HepG2 (cell line): ENCODE results near the gene PRKCD. TPM values are rescaled to one million over a fixed set of nuclear protein-coding genes. Genes with fewer than 3 reads are reported as not detected.

Experiments used
- AHR ChIP-seq: IDR thresholded peaks from 2 replicates; pipeline ENCODE4 v1.6.1; 2018; ENCODE audit warnings: missing genetic modification reagents, missing compliant biosample characterization
- ATF7 ChIP-seq, 2 experiments: fragments of 450-650 bp in 1 of 2; sonication (generic) in 1 of 2; formaldehyde crosslinking in 1 of 2; IDR thresholded peaks; 2 replicates each; pipeline versions ENCODE4 v1.4.0 to v1.6.1; 2016 to 2020; ENCODE audit warnings: antibody characterized with exemption in 1 of 2, mild to moderate bottlenecking in 1 of 2, missing genetic modification reagents in 1 of 2
- HDAC6 ChIP-seq: fragments of 200-600 bp; sonication (generic); IDR thresholded peaks from 2 replicates; pipeline ENCODE4 v1.7.0; 2017; ENCODE audit warnings: mild to moderate bottlenecking, antibody characterized with exemption, low read length, low read depth
- HIVEP1 ChIP-seq: sonication (generic); formaldehyde crosslinking; IDR thresholded peaks from 2 replicates; pipeline ENCODE4 v1.4.0; 2020; ENCODE audit warnings: mild to moderate bottlenecking, missing genetic modification reagents
- HMG20A ChIP-seq: IDR thresholded peaks from 2 replicates; pipeline ENCODE4 v1.6.1; 2016; ENCODE audit warnings: borderline replicate concordance
- JARID2 ChIP-seq: sonication (generic); formaldehyde crosslinking; IDR thresholded peaks from 2 replicates; pipeline ENCODE4 v1.8.1; 2023; ENCODE audit warnings: missing genetic modification reagents, inconsistent platforms; ENCODE audit not compliant: insufficient replicate concordance
- KLF11 ChIP-seq: IDR thresholded peaks from 2 replicates; pipeline ENCODE4 v1.6.1; 2016; ENCODE audit warnings: missing compliant biosample characterization
- MIER2 ChIP-seq: IDR thresholded peaks from 2 replicates; pipeline ENCODE4 v1.6.1; 2016; ENCODE audit warnings: missing biosample characterization, missing genetic modification reagents
- NCOR1 ChIP-seq: fragments of 200-600 bp; sonication (generic); IDR thresholded peaks from 2 replicates; pipeline ENCODE4 v1.7.0; 2017; ENCODE audit warnings: antibody characterized with exemption, low read length, borderline replicate concordance
- NFYB ChIP-seq: sonication (generic); formaldehyde crosslinking; IDR thresholded peaks from 2 replicates; pipeline ENCODE4 v1.4.0; 2020; ENCODE audit warnings: missing genetic modification reagents
- PPARG ChIP-seq: conservative IDR thresholded peaks from 2 replicates; pipeline ENCODE4 v1.6.1; 2016; ENCODE audit warnings: missing biosample characterization, missing genetic modification reagents
- SIX4 ChIP-seq: sonication (generic); formaldehyde crosslinking; IDR thresholded peaks from 2 replicates; pipeline ENCODE4 v1.4.0; 2020; ENCODE audit warnings: missing genetic modification reagents
- SOX6 ChIP-seq, 2 experiments: fragments of 450-650 bp in 1 of 2; sonication (generic) in 1 of 2; formaldehyde crosslinking in 1 of 2; IDR thresholded peaks; 2 replicates each; pipeline versions ENCODE4 v1.4.0 to v1.6.1; 2017 to 2020; ENCODE audit warnings: antibody characterized with exemption in 1 of 2, mild to moderate bottlenecking in 1 of 2, missing genetic modification reagents in 1 of 2
- SP1 ChIP-seq, 2 experiments: fragments of 450-650 bp in 1 of 2; sonication (generic) in 1 of 2; formaldehyde crosslinking in 1 of 2; IDR thresholded peaks; 2 replicates each; pipeline versions ENCODE4 v1.4.0 to v1.6.1; 2016 to 2020; ENCODE audit warnings: missing genetic modification reagents in 1 of 2
- TEAD3 ChIP-seq: optimal IDR thresholded peaks from 2 replicates; pipeline ENCODE3; 2016; ENCODE audit warnings: borderline replicate concordance
- YEATS2 ChIP-seq: sonication (generic); formaldehyde crosslinking; IDR thresholded peaks from 2 replicates; pipeline ENCODE4 v1.4.0; 2020; ENCODE audit warnings: missing genetic modification reagents, borderline replicate concordance
- ZNF256 ChIP-seq: sonication (generic); formaldehyde crosslinking; conservative IDR thresholded peaks from 2 replicates; pipeline ENCODE4 v1.4.0; 2020; ENCODE audit warnings: missing genetic modification reagents
- ZNF263 ChIP-seq: sonication (generic); formaldehyde crosslinking; IDR thresholded peaks from 2 replicates; pipeline ENCODE4 v1.4.0; 2020; ENCODE audit warnings: missing genetic modification reagents
- ZNF432 ChIP-seq: sonication (generic); formaldehyde crosslinking; IDR thresholded peaks from 2 replicates; pipeline ENCODE4 v1.5.0; 2020; ENCODE audit warnings: missing genetic modification reagents, mild to moderate bottlenecking, borderline replicate concordance
- ZNF547 ChIP-seq: sonication (generic); formaldehyde crosslinking; IDR thresholded peaks from 2 replicates; pipeline ENCODE4 v1.5.1; 2020; ENCODE audit warnings: mild to moderate bottlenecking, missing genetic modification reagents
- ZNF567 ChIP-seq: sonication (generic); formaldehyde crosslinking; IDR thresholded peaks from 2 replicates; pipeline ENCODE4 v1.8.1; 2023; ENCODE audit warnings: mild to moderate bottlenecking, missing genetic modification reagents, borderline replicate concordance
- ZSCAN22 ChIP-seq: sonication (generic); formaldehyde crosslinking; IDR thresholded peaks from 2 replicates; pipeline ENCODE4 v1.4.0; 2020; ENCODE audit warnings: mild to moderate bottlenecking, missing genetic modification reagents
- polyA plus RNA-seq, 8 experiments: library from polyadenylated mRNA; depleted of rRNA in 3 of 8; stranded (reverse) in 7 of 8; unstranded in 1 of 8; fragments of >200 nt; fragmentation: Illumina TruSeq in 4 of 8; extraction: Trizol in 4 of 8; gene quantifications; 2 replicates each; pipeline versions ENCODE4 v1.2.1 to v1.2.3, GENCODE V29; 2011 to 2016; ENCODE audit warnings: low read depth in 4 of 8, missing spikeins in 1 of 8, mixed read lengths in 1 of 8; ENCODE audit not compliant: insufficient read depth in 1 of 8
- total RNA-seq, 5 experiments: library from RNA; depleted of rRNA; stranded (reverse); fragments of >200 nt; fragmentation: Illumina TruSeq; extraction: Trizol; gene quantifications; 2 replicates each; pipeline ENCODE4 v1.2.3, GENCODE V29; 2016; ENCODE audit warnings: low read depth in 1 of 5
- TF ChIP-seq, protein P1 (sequence below): sonication (generic); formaldehyde crosslinking; IDR thresholded peaks from 2 replicates; pipeline ENCODE4 v1.4.0; 2020; ENCODE audit warnings: mild to moderate bottlenecking, missing genetic modification reagents
- TF ChIP-seq, protein P2 (sequence below): IDR thresholded peaks from 2 replicates; pipeline ENCODE4 v1.6.1; 2018; ENCODE audit warnings: missing genetic modification reagents
- TF ChIP-seq, protein P3 (sequence below): sonication (generic); formaldehyde crosslinking; IDR thresholded peaks from 2 replicates; pipeline ENCODE4 v1.4.0; 2020; ENCODE audit warnings: missing genetic modification reagents
- TF ChIP-seq, protein P4 (sequence below): sonication (generic); formaldehyde crosslinking; IDR thresholded peaks from 2 replicates; pipeline ENCODE4 v1.4.0; 2020; ENCODE audit warnings: mild to moderate bottlenecking, missing genetic modification reagents

PRKCD gene
- total and polyA plus RNA-seq, 2 of the 13 experiments (the other 11 are each of a cell fraction or from before 2014, with no cell fraction given), result 1.6 to 40.7 TPM

DNA sequence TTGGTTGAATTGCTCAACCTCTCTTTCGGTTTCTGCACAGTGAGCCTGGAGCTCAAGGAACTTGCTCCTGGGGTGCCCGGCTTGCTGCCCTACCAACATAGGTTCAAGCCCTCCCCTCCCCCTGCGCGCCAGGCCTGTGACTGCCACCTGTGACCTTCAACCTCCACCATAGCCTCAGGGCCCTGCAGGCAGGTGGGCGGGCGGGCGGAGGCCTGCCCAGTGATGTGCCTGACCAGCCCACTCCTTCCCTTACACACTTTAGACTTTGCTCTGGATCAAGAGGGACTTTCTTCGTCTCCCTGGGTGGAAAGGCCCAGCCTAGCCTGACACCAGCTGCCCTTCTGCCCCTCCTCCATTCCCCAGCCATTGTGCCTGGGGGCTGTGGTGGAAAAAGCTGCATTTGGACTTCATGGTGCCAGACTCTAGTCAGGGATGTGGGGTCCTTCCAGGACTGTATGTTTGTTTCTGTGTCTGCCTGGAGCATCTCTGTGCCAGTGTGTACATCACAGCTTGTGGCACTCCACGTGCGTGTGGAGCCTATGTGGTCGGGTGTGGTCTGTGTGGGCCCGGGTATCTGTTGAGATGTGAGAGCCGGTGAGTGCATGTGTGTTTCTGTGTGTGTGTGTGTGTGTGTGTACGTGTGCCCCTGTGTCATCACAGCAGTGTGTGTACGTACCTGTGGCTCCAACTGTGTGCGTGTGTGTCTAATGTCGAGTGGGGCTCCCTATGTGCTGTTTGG is 9.5 kb downstream of the PRKCD start (continued):
- TF ChIP-seq ZSCAN22 (no peak), YEATS2 (CRISPR knock-in tag) (no peak), HDAC6 (no peak), ATF7 (IDR thresholded peaks at IDR 0.05) (no peak), ATF7 (CRISPR knock-in tag; IDR thresholded peaks at IDR 0.05) (0 out of 2 replicates have a peak, but pooled peaks have one; percentile 18), MIER2 (CRISPR knock-in tag) (no peak; the same call in 1 of the 2 replicates), ZNF567 (no peak), SIX4 (CRISPR knock-in tag) (peak; percentile 34; the same call in 1 of the 2 replicates), PPARG (CRISPR knock-in tag) (peak; percentile 62; the same call in 1 of the 2 replicates), NCOR1 (peak; percentile 38; the same call in 1 of the 2 replicates), ZNF256 (CRISPR knock-in tag) (no peak), JARID2 (CRISPR knock-in tag) (no peak), HIVEP1 (no peak), KLF11 (CRISPR knock-in tag) (no peak), SOX6 (IDR thresholded peaks at IDR 0.05) (no peak), SOX6 (CRISPR knock-in tag; IDR thresholded peaks at IDR 0.05) (peak; percentile 46), SP1 (IDR thresholded peaks at IDR 0.05) (no peak), SP1 (CRISPR knock-in tag; IDR thresholded peaks at IDR 0.05) (peak; percentile 20; the same call in 1 of the 2 replicates), ZNF432 (no peak), HMG20A (CRISPR knock-in tag) (0 out of 2 replicates have a peak, but pooled peaks have one; percentile 16), ZNF547 (CRISPR knock-in tag) (no peak), AHR (no peak), ZNF263 (CRISPR knock-in tag) (0 out of 2 replicates have a peak, but pooled peaks have one; percentile 46), TEAD3 (CRISPR knock-in tag) (peak; percentile 63), NFYB (CRISPR knock-in tag) (no peak; the same call in 1 of the 2 replicates)
- TF ChIP-seq, protein P1, sequence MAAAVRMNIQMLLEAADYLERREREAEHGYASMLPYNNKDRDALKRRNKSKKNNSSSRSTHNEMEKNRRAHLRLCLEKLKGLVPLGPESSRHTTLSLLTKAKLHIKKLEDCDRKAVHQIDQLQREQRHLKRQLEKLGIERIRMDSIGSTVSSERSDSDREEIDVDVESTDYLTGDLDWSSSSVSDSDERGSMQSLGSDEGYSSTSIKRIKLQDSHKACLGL, result no peak
- TF ChIP-seq, protein P2, sequence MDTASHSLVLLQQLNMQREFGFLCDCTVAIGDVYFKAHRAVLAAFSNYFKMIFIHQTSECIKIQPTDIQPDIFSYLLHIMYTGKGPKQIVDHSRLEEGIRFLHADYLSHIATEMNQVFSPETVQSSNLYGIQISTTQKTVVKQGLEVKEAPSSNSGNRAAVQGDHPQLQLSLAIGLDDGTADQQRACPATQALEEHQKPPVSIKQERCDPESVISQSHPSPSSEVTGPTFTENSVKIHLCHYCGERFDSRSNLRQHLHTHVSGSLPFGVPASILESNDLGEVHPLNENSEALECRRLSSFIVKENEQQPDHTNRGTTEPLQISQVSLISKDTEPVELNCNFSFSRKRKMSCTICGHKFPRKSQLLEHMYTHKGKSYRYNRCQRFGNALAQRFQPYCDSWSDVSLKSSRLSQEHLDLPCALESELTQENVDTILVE (CRISPR knock-in tag), result no peak
- TF ChIP-seq, protein P3, sequence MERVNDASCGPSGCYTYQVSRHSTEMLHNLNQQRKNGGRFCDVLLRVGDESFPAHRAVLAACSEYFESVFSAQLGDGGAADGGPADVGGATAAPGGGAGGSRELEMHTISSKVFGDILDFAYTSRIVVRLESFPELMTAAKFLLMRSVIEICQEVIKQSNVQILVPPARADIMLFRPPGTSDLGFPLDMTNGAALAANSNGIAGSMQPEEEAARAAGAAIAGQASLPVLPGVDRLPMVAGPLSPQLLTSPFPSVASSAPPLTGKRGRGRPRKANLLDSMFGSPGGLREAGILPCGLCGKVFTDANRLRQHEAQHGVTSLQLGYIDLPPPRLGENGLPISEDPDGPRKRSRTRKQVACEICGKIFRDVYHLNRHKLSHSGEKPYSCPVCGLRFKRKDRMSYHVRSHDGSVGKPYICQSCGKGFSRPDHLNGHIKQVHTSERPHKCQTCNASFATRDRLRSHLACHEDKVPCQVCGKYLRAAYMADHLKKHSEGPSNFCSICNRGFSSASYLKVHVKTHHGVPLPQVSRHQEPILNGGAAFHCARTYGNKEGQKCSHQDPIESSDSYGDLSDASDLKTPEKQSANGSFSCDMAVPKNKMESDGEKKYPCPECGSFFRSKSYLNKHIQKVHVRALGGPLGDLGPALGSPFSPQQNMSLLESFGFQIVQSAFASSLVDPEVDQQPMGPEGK, result peak; percentile 78
- TF ChIP-seq, protein P4, sequence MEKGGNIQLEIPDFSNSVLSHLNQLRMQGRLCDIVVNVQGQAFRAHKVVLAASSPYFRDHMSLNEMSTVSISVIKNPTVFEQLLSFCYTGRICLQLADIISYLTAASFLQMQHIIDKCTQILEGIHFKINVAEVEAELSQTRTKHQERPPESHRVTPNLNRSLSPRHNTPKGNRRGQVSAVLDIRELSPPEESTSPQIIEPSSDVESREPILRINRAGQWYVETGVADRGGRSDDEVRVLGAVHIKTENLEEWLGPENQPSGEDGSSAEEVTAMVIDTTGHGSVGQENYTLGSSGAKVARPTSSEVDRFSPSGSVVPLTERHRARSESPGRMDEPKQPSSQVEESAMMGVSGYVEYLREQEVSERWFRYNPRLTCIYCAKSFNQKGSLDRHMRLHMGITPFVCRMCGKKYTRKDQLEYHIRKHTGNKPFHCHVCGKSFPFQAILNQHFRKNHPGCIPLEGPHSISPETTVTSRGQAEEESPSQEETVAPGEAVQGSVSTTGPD, result peak; percentile 27; the same call in 1 of the 2 replicates
